Ovary (tissue), 3 donors: ENCODE measurements around the gene NR5A1.

Experiments used
- POLR2A ChIP-seq: fragments of 450-650 bp; IDR thresholded peaks from one replicate; pipeline ENCODE4 v1.6.1; 2017; ENCODE audit warnings: antibody characterized with exemption, mild to moderate bottlenecking, moderate library complexity
- TF ChIP-seq, protein P1 (sequence below), 3 donors: fragments of 450-650 bp in 2 of 3; fragments of 200-600 bp in 1 of 3; IDR thresholded peaks; one replicate each; pipeline versions ENCODE4 v1.5.1 to v1.8.0; 2016 to 2022; ENCODE audit warnings: antibody characterized with exemption in 3 of 3, mild to moderate bottlenecking in 1 of 3
- donor health status: DM: no; HTN: no; CAD: no.

DNA sequence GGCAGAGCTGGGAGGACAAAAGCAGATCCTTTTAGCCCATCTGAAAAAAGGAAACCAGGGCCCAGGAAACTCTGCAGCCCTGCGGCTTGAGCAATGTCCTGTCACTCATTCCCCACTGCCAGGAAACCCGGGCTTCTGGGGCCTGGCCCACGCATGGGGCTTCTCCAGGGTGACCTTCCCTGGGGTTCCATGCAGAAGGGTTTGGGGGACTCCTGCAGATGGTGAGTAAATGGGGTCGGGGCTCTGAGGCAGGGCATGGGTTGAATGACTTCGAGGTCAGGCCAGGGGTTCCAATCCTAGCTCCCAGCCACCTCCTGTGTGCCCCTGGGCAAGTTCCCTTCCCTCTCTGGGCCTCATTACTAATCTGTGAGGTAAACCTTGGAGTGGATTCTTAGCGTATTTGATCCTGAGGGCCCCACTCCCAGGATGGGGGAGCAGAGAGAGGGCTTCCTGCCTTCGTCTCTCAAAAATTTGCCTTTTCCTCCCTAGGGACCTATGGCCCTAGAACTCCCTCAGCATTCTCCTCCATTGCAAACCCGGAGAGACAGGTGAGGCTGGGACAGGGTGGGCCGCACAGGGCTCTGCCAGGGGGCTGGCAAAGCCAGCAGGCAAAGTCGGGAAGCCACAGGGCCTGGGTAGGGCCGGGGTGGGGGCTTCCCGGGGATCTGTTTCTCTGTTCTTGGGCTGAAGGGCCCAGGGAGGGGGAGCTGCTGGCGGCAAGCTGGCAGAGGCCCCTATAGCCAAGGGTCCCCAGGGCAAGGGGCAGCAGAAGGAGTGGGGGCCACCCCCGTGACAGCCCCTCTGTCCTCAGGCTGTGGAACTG is 31.1 kb downstream of the NR5A1 start:
- TF ChIP-seq, protein P1, sequence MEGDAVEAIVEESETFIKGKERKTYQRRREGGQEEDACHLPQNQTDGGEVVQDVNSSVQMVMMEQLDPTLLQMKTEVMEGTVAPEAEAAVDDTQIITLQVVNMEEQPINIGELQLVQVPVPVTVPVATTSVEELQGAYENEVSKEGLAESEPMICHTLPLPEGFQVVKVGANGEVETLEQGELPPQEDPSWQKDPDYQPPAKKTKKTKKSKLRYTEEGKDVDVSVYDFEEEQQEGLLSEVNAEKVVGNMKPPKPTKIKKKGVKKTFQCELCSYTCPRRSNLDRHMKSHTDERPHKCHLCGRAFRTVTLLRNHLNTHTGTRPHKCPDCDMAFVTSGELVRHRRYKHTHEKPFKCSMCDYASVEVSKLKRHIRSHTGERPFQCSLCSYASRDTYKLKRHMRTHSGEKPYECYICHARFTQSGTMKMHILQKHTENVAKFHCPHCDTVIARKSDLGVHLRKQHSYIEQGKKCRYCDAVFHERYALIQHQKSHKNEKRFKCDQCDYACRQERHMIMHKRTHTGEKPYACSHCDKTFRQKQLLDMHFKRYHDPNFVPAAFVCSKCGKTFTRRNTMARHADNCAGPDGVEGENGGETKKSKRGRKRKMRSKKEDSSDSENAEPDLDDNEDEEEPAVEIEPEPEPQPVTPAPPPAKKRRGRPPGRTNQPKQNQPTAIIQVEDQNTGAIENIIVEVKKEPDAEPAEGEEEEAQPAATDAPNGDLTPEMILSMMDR (IDR thresholded peaks at IDR 0.05) = no peak
- no peak for TF ChIP-seq POLR2A
